HPDE6-E6E7 (cell line): Measurements from ENCODE around the gene NOL4L.

Source experiments
- DNase-seq: peaks from one replicate; pipeline ENCODE4 v3.0.0; 2011; ENCODE audit warnings: missing footprints; ENCODE audit errors: extremely low spot score

NOL4L gene

DNA sequence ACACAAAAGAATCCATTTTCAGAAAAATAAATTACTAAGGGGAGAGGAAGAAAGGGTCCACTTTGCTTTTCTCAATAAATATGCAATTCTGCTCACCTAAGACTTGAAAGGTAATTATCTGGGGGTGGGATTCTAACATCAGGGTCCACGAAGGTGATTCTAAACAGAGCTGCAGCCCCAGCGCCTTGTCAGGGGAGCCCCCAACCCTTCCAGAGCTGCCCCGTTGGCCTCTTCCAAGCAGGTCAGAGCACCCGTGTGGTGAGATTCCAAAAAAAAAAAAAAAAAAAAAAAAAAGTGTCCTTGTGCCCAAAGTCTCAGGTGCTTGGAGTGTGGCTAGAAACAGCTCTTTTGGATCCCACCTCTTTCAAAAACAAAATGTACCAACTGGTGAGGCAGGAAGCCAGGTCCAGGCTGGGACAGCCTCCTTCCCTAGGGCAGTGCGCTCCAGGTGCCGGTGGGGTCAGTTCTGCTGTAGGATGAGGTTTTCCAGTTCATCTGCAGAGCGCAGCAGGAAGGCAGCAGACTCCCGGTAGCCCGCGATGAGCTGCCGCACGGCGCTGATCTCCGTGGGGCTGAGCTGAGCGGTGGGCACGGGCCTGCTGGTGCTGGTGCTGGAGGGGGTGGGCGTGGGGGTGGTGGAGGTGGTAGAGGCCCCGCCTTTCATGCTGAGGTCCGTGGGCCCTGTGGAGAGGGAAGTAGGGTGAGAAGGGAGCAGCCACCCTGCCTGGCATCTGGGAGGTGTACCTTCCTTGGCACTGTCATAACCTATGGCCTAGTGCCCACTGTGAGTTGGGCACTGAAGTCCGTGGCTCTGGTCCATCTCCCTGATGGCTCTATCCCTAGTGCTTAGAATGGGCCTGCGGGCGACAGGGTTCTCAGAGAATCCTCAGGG lies 137.8 kb downstream of the NOL4L start:
- no peak for DNase-seq

DNA sequence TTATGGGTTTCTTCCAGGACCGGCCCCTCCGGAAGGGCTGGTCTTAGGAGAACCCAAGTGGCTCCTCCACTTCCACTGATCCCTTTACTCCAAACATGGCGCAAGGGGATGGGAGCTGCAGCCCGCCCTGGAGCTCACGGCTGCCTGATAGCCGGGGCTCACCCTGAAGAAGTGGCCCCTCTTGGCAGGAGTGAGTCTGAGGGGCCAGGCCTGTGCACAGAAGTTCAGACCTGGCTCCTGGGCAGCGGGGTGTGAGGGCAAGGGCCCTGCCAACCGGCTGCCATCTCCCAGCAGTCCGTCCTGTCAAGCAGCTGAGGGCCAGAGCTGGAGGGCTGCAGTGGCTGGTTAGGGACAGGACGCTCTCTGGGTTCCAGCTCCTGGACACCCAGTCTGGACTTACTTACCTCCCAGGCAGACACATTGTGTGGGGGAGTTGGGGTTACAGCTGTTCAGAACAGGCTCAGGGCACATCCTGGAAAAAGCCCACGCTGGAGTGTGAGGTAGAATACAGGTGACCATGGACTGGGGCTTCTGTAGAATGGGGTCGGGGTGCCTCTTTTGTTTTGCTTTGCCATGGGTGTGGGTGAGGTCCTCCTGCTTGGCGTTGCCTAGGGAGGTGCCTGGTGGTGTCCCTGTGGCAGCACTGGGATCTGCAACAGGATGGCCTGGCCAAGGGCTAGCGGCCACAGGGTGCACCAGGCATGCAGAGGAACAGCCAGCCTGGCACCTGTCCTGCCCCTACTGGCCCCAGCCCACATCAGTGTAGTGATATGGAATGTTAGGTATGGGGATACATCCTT lies 138.6 kb downstream of the NOL4L start:
- DNase-seq: no peak

DNA sequence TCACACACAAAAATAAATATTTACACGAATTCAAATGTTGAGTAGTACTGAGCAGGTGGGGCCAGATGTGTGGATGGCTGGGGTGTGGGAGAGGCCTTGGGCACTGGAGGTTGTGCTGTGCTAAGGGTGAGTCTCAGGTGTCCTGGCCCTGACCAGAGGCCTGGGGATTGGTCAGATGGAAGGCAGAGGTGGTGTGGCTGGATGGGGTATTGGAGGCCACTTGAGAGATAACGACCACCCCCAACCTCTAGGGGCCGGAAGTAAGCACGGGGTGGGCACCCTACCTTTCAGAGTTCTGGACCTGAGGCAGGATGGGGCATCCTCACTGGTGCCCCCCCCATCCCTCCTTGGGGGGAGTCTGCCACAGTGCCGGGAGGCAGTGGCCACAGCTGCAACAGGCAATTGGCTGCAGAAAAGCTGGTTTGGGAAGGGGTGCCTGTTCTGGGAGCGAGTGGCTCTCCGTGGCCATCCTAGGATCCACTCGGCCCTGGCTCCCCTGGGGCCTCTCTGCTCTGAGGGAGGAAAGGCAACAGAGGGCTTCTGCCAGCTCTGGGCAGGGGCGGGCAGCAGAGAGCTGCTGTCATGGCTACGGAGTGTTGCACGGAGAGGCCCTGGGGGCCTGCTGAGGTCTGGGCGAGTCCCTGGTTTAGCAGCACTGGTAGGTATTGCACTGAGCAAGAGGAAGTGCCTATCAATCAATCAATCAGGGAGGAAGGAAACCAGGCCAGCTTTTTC lies 139.4 kb downstream of the NOL4L start:
- no peak for DNase-seq

DNA sequence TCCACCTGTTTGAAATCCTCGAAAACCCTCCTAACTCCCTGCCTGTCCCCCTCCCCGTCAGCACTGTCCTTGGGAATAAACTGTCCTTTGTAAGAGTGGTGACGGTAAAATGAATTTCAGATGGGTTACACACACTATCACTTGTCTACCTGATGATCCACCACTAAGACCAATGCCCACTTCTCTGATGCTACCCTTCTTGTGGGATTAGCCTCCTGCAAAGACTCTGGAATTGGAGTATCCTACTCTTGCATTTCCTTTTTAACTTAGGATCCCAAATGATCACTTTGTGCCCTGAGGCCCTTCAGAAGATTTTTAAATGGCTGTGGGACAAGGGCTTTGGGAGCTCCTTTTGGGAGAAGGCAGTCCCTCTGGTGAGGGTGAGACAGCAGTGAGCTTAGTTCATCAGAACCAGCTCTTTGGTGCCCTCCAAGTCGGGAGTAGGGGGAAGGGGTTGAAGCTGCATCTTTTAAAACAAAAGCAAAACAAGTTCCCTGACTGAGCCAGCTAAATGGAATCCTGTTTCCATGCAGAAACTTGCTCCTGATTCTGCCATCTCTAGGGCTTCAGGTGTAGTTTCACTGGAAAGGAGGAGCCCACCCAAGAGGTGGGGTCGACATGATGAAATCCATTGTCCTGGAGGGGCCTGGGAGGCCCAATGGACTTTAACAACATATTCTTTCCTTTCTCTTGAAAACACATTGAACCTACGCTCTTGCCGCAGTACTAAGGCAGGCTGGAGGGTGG lies 140.5 kb downstream of the NOL4L start:
- DNase-seq: no peak

DNA sequence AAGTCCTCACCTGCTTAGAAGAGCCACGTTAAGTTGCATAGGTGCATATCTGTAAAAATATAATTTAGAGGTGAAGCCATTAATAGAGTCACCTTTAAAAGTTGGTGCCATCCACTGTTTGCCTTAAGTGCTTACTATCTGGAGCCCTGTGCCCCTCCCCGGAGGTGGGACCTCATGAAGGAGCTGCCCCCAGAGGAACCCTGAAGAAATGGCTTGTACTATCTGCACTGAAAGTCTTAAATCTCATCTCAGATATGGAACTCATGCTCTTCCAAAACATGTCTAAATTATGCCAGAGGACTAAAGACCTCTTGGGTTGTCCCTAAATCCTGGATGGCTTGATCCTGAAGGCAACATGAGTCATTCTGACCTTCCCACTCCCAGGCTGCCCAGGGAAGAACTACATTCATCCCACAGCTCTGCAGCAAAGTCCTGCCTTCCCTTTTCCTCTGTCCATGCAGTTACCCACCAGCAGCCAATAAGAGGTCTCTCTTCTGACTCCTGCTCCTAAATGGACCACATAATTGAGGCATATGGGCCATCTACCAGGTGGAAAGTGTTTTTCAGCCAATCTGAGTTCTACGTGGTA lies 141.7 kb downstream of the NOL4L start:
- DNase-seq: no peak

DNA sequence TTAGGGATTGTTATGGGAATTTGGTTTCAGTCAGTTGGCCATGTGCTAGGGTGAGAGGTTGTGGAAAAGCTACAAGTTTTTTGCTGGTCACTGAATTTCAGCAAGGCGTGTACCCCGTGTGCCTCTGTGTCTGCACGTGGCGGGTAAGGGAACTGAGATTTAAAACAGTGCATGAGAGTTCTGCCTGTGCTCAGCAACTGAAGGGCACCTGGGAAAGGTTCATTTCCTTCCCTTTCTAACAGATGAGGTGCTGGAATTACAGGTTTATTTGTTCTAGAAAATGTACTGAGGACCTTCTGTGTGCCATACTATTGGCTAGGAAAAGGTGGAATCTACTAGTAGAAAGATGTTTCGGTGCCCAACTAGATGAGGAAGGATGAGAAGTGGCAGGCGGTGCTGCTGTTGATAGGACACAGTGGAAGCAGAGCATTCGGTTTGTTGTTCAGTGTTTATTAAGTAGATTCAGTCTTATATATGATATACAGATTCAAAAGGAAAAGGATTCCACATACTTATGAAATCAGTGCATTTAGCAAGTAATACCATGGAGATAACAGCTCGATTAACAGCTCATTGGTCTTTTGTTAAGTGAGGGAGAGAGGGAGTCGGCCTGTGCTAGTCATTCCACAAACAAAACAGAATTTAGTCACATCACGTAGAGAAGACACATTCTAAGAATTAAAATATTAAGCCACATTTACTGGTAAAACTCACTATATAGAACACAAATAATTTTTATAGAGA lies 142.3 kb downstream of the NOL4L start:
- no peak for DNase-seq

DNA sequence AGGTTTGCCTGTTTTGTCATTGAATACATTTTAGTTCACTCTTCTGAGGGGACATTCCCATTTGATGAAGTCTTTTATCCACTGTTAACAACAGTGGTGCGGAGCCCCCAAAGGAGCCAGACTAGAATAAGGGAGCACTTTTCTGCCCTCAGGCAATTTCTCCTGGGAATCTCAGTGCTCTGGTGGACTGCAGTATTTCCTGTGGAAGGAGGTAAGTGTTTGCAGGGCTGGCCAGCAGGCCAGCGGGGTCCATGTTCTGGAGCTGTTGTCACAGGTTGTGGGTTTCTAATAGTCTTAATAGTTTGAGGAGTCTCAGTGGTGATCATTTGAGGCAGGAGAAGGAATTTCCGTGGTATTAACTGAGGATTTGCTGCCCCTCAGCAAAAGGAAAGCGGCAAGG lies 143.5 kb downstream of the NOL4L start:
- DNase-seq: no peak

DNA sequence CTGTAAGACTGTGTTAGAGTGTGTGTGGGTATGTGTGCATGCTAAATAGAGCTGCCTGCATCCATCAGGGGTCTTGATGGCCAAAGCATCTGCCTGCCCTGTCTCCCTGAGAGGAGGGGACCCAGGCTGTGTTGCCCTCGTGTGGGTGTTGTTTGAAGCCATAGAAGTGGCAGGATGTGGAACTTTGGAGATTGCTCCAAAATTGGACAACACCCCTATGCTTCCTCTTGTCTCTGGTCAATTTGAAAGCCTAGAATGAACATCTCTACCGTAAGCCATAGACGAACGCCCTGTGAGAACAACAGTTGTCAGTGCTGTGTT lies 144.4 kb downstream of the NOL4L start:
- no peak for DNase-seq

DNA sequence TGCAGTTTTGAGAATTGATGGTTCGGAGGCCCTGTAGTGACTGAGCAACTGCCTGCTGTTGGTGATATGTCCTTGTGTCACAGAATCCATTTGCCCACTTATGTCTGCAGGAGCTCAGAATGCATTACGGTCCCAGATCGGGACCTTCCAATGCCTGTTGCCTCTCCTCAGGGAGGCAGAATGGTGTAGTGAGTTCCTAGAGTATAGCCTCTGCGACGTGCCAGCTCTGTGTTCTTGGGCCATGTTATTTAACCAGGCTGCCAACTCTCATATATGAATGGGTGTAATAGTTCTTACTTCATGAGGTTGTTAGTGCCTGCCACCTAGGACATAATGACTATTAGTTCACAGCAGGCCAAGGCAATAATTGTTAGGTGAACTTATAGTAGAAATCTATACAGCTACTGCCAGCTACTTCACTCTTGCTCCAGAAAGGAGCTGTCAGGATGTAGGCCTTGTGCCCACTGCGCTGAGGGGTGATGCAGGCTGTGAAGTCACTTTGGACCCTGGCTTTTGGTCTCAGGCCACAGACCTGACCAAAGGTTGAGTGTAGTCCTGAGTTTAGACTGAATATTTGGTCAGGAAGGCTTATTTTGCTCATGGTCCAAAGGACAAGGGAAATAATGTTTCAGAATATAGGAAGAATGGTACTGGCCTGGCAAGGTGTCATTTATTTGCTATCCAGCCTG lies 144.9 kb downstream of the NOL4L start:
- DNase-seq: no peak

DNA sequence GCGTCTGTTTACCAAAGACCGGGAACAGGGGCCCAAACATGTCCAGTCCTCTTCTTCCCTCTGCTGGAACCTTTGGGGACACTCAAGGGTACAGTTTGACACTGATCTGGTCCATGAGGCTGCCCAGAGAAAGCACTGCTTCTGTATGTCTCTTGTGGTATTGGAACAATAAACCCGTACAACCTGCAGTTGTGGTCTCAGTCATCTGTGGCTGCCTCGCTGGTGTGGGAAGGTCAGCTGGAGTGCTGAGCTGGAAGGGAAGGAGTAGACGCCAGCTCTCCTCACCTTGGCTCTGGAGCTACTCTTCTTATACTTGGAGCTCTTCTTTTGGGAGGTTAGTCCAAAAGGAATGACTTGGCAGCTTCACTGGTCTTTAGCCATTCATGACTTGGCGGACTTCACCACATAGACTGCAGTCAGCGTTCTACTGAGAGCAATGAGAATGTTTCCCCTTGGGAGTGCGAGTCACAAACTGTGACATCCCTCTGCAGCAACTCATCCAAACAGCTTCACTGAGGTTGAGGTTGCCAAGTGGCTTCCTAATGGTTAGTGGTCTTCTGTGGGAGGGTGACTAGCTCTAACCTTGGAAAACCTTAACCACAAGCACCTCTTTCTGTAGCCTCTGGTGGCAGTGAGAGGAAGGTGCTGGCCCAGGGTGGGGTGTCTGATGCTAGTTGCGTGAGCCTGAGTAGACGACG lies 145.9 kb downstream of the NOL4L start:
- DNase-seq: no peak

DNA sequence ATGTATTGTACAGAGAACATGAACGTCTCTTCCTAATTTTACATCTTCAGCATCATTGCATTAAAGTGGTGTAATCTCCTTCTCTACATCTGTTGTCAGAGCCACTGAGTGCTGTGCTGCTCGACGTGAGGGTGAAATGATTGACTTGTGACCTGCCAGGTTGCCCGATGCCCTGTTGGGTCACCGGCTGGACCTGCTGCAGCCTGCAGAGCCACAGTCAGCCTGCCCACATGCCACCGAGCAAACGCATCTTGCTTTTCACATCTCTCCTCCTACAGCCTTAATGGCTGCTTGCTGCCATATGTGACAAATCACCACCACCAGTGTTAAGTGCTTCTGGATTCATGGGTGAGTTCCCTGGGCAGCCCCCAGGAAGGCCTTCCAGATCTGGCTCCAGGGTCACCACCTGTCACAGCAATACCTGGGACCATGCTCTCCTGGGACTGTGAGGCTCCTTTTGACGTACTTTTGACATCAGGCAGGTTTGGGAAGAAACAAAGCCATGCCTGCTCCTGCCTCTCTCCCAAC lies 146.7 kb downstream of the NOL4L start:
- DNase-seq: no peak

DNA sequence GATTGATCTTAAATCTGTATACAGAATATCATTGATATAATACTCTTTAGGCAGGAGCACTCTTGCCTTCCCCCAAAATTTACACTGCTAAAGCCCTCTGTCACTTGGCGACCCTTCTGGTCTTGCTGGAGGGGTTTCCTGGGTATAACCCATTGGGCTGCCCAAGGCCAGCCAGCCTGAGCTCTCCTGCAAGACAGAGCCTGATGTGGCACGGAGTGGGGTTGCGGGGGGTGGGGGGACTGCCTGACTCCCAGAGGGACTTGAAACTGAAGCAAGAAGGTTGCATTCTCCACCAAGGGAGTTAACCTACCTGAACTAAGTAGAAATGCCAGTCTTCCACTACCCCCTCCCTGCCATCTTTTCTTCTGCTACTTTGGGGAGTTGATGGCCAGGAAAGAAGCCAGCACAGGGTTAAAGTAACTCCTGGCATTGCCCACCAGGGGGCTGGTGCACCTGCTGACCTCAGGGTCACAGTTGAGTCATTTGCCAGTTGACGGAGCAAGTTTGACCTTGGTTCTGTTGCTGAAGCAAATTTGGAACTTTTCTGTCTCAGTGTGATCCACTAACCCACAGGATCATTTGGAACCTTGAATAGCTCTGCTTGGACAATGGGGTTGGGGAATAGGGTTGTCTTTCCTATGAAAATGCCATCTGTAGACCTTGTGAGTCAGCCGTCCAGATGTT lies 147.6 kb downstream of the NOL4L start:
- no peak for DNase-seq

DNA sequence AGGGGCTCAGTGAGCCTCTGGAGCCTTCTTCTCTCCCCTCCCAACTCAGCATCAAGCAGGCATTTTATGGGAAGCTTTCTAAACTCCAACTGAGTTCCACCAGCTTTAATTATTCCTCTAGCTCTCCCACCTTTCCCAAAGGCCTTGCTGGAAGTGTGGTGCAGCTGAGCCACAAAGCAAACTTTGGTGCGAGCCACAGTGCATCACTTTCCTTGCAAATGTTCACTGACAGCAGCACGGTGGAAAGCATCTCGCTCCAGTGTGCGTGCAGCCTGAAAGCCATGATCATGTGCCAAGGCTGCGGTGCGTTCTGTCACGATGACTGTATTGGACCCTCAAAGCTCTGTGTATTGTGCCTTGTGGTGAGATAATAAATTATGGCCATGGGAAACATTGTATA lies 148.2 kb downstream of the NOL4L start:
- no peak for DNase-seq

DNA sequence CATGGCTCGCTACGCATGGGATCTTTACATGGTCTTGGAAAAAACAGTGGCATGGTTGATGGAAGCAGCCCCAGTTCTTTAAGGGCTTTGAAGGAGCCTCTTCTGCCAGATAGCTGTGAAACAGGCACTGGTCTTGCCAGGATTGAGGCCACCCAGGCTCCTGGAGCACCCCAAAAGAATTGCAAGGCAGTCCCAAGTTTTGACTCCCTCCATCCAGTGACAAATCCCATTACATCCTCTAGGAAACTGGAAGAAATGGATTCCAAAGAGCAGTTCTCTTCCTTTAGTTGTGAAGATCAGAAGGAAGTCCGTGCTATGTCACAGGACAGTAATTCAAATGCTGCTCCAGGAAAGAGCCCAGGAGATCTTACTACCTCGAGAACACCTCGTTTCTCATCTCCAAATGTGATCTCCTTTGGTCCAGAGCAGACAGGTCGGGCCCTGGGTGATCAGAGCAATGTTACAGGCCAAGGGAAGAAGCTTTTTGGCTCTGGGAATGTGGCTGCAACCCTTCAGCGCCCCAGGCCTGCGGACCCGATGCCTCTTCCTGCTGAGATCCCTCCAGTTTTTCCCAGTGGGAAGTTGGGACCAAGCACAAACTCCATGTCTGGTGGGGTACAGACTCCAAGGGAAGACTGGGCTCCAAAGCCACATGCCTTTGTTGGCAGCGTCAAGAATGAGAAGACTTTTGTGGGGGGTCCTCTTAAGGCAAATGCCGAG lies 148.8 kb downstream of the NOL4L start:
- DNase-seq: no peak

DNA sequence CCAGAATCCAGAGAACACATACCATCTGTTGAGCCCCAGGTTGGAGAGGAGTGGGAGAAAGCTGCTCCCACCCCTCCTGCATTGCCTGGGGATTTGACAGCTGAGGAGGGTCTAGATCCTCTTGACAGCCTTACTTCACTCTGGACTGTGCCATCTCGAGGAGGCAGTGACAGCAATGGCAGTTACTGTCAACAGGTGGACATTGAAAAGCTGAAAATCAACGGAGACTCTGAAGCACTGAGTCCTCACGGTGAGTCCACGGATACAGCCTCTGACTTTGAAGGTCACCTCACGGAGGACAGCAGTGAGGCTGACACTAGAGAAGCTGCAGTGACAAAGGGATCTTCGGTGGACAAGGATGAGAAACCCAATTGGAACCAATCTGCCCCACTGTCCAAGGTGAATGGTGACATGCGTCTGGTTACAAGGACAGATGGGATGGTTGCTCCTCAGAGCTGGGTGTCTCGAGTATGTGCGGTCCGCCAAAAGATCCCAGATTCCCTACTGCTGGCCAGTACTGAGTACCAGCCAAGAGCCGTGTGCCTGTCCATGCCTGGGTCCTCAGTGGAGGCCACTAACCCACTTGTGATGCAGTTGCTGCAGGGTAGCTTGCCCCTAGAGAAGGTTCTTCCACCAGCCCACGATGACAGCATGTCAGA lies 149.6 kb downstream of the NOL4L start:
- no peak for DNase-seq

DNA sequence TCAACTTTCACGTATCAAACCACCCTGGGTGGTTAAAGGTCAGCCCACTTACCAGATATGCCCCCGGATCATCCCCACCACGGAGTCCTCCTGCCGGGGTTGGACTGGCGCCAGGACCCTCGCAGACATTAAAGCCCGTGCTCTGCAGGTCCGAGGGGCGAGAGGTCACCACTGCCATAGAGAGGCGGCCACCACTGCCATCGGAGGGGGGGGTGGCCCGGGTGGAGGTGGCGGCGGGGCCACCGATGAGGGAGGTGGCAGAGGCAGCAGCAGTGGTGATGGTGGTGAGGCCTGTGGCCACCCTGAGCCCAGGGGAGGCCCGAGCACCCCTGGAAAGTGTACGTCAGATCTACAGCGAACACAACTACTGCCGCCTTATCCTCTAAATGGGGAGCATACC lies 150.7 kb downstream of the NOL4L start:
- DNase-seq: no peak

DNA sequence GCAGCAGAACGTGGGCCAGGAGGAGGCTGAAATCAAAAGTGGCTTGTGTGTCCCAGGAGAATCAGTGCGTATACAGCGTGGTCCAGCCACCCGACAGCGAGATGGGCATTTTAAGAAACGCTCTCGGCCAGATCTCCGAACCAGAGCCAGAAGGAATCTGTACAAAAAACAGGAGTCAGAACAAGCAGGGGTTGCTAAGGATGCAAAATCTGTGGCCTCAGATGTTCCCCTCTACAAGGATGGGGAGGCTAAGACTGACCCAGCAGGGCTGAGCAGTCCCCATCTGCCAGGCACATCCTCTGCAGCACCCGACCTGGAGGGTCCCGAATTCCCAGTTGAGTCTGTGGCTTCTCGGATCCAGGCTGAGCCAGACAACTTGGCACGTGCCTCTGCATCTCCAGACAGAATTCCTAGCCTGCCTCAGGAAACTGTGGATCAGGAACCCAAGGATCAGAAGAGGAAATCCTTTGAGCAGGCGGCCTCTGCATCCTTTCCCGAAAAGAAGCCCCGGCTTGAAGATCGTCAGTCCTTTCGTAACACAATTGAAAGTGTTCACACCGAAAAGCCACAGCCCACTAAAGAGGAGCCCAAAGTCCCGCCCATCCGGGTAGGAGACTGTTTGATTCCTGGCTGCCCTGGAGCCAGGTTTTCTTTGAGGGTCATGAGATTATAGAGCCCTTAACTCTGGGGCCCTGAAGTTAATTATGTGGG lies 151.7 kb downstream of the NOL4L start:
- no peak for DNase-seq
